PC-3 (cell line): ENCODE measurements around the gene TMEM69. TPM values are rescaled to one million over a fixed set of nuclear protein-coding genes. Genes with fewer than 3 reads are reported as not detected.

ENCODE experiments used
- ATAC-seq: fragments of 200-7000 bp; cut with Tn5 transposase; 2 replicates; pipeline ENCODE4 v1.9.1; 2020; ENCODE audit warnings: mild to moderate bottlenecking, moderate library complexity
- BruUV-seq: library from RNA; stranded (reverse); fragments of 400-500 nt; replicated peaks from 2 replicates; lab custom pipeline; 2021; lab: Mats Ljungman, UMichigan
- CTCF ChIA-PET: fragments of 300-600 bp; sonication (Branson Sonifier 250); formaldehyde crosslinking; loops from one replicate; lab custom pipeline; 2022; ENCODE audit warnings: antibody characterized with exemption; lab: Charles Lee
- POLR2A ChIA-PET: fragments of 300-600 bp; sonication (Branson Sonifier 250); formaldehyde crosslinking; loops from one replicate; lab custom pipeline; 2022; ENCODE audit warnings: antibody characterized with exemption; ENCODE audit not compliant: unreplicated experiment; lab: Charles Lee
- DNase-seq: peaks from one replicate; pipeline ENCODE4 v3.0.0-alpha.2; 2015
- H2AFZ ChIP-seq: fragments of 300-600 bp; sonication (generic); 2 replicates; pipeline ENCODE4 v1.6.0; 2016; ENCODE audit warnings: antibody characterized with exemption, low read length
- H3F3A ChIP-seq: fragments of 300-600 bp; sonication (generic); one replicate; pipeline ENCODE4 v1.6.0; 2017; ENCODE audit warnings: antibody characterized with exemption, low read length, control low read depth, mild to moderate bottlenecking; ENCODE audit not compliant: unreplicated experiment
- H3K27ac ChIP-seq: fragments of 300-600 bp; sonication (generic); 2 replicates; pipeline ENCODE4 v1.5.1; 2016; ENCODE audit warnings: mild to moderate bottlenecking, low read length
- H3K27me3 ChIP-seq: fragments of 300-600 bp; sonication (generic); 2 replicates; pipeline ENCODE4 v1.6.1; 2016; ENCODE audit warnings: low read length, mixed read lengths
- H3K36me3 ChIP-seq: fragments of 300-600 bp; sonication (generic); 2 replicates; pipeline ENCODE4 v1.6.1; 2016; ENCODE audit warnings: low read depth, mixed run types, low read length, mixed read lengths
- H3K4me1 ChIP-seq: fragments of 300-600 bp; sonication (generic); 2 replicates; pipeline ENCODE4 v1.5.1; 2016; ENCODE audit warnings: low read length; ENCODE audit not compliant: insufficient read depth
- H3K4me2 ChIP-seq: fragments of 300-600 bp; sonication (generic); 2 replicates; pipeline ENCODE4 v1.6.0; 2016; ENCODE audit warnings: low read length
- H3K4me3 ChIP-seq: fragments of 300-600 bp; sonication (generic); 2 replicates; pipeline ENCODE4 v1.5.1; 2016; ENCODE audit warnings: mild to moderate bottlenecking, low read length, mixed read lengths
- H3K79me2 ChIP-seq: fragments of 300-600 bp; sonication (generic); 2 replicates; pipeline ENCODE4 v1.6.1; 2017; ENCODE audit warnings: low read length, mixed read lengths
- H3K9ac ChIP-seq: fragments of 300-600 bp; sonication (generic); 2 replicates; pipeline ENCODE4 v1.6.0; 2016; ENCODE audit warnings: mild to moderate bottlenecking, low read length
- H3K9me2 ChIP-seq: fragments of 300-600 bp; sonication (generic); replicated peaks from 2 replicates; pipeline ENCODE4 v1.6.1; 2016; ENCODE audit warnings: mixed run types, low read length, mixed read lengths
- H3K9me3 ChIP-seq: fragments of 300-600 bp; sonication (generic); 2 replicates; pipeline ENCODE4 v1.6.1; 2016; ENCODE audit warnings: low read length, mixed read lengths
- H4K20me1 ChIP-seq: fragments of 300-600 bp; sonication (generic); 2 replicates; pipeline ENCODE4 v1.6.1; 2016; ENCODE audit warnings: low read length, mixed read lengths
- EZH2 ChIP-seq: fragments of 300-600 bp; sonication (generic); IDR thresholded peaks from one replicate; pipeline ENCODE4 v1.6.1; 2017; ENCODE audit warnings: antibody characterized with exemption, mild to moderate bottlenecking, low read length; ENCODE audit not compliant: unreplicated experiment
- EZH2phosphoT487 ChIP-seq: fragments of 300-600 bp; sonication (generic); IDR thresholded peaks from 2 replicates; pipeline ENCODE4 v1.6.1; 2018; ENCODE audit warnings: mild to moderate bottlenecking, antibody characterized with exemption, low read length, borderline replicate concordance
- intact Hi-C: fragments of 100-400 bp; cut with micrococcal nuclease; formaldehyde crosslinking; loops from 2 replicates; pipeline ENCODE4 v1.9.0; 2023
- total RNA-seq: library from RNA; depleted of rRNA; stranded (reverse); fragments of >200 nt; gene quantifications from 2 replicates; pipeline ENCODE4 v1.2.3, GENCODE V29; 2014
- TF ChIP-seq, protein P1 (sequence below): fragments of 300-600 bp; sonication (generic); conservative IDR thresholded peaks from 2 replicates; pipeline ENCODE4 v1.5.1; 2017; ENCODE audit warnings: antibody characterized with exemption, low read depth, mild to moderate bottlenecking, low read length

Gene TMEM69
- total RNA-seq, 1 experiment from 2014 or later = 26.6 TPM

DNA sequence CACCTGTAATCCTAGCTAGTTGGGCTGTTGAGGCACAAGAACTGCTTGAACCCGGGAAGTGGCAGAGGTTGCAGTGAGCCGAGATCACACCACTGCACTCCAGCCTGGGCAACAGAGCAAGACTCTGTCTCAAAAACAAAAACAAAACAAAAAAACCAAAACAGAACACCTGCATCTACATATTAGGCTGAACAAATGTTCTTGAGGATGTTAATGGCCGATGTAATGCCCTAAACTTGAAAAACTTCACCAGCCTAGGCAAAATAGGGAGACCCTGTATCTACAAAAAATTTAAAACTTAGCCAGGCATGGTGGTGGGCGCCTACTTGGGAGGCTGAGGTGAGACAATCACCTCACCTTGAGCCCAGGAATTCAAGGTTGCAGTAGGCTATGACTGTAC lies 19.5 kb upstream of the TMEM69 start:
- H3K9ac ChIP-seq = no peak overlapping the region
- peaks cover 14% of the 10 kb centered on the region; the same call in 1 of the 2 replicates for H3K36me3 ChIP-seq
- ChIA-PET CTCF (no interaction called here), POLR2A (no interaction called here)
- no peak overlapping the region for H3K27ac ChIP-seq
- no peaks in the 10 kb centered on the region for H3K4me1 ChIP-seq
- ATAC-seq (no peak), DNase-seq (no peak)
- BruUV-seq = no TSS peak
- H3K79me2 ChIP-seq = peaks cover 98% of the 10 kb centered on the region
- H3K9me2 ChIP-seq = no peaks in the 10 kb centered on the region
- no peaks in the 10 kb centered on the region for H3F3A ChIP-seq
- H3K9me3 ChIP-seq = no peaks in the 10 kb centered on the region
- peaks cover 47% of the 10 kb centered on the region for H4K20me1 ChIP-seq
- intact Hi-C loops = no loop called here
- no peak overlapping the region for H3K4me3 ChIP-seq
- no peaks in the 10 kb centered on the region for H3K27me3 ChIP-seq
- TF ChIP-seq EZH2 (no peak), EZH2phosphoT487 (no peak)
- TF ChIP-seq, protein P1, sequence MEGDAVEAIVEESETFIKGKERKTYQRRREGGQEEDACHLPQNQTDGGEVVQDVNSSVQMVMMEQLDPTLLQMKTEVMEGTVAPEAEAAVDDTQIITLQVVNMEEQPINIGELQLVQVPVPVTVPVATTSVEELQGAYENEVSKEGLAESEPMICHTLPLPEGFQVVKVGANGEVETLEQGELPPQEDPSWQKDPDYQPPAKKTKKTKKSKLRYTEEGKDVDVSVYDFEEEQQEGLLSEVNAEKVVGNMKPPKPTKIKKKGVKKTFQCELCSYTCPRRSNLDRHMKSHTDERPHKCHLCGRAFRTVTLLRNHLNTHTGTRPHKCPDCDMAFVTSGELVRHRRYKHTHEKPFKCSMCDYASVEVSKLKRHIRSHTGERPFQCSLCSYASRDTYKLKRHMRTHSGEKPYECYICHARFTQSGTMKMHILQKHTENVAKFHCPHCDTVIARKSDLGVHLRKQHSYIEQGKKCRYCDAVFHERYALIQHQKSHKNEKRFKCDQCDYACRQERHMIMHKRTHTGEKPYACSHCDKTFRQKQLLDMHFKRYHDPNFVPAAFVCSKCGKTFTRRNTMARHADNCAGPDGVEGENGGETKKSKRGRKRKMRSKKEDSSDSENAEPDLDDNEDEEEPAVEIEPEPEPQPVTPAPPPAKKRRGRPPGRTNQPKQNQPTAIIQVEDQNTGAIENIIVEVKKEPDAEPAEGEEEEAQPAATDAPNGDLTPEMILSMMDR = no peak
- no peak overlapping the region for H2AFZ ChIP-seq
- H3K4me2 ChIP-seq = no peak overlapping the region

DNA sequence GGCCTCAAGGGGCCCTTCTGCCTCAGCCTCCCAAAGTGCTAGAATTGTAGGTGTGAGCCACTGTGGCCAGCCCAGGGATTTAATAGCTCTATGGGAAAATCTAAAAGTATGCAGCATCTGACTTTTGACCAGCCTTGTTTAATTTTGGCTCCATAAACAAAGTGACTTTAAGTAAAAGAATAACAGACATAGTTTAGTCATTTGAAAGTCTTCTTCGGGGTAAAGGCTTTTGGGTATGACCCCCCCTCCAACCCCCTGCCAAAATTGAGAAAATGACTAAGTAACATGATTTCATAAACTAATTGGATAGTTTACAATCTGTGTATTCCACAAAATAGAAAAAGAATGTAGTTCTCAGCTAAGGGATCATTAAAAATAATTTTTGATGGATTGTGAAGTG lies 18.6 kb upstream of the TMEM69 start:
- Histone ChIP-seq H4K20me1 (peaks cover 53% of the 10 kb centered on the region), H2AFZ (no peak overlapping the region), H3K36me3 (peaks cover 21% of the 10 kb centered on the region; the same call in 1 of the 2 replicates), H3K27ac (no peak overlapping the region), H3K9ac (no peak overlapping the region), H3K79me2 (peaks cover 99% of the 10 kb centered on the region), H3F3A (no peaks in the 10 kb centered on the region), H3K9me3 (no peaks in the 10 kb centered on the region), H3K4me2 (no peak overlapping the region), H3K9me2 (no peaks in the 10 kb centered on the region), H3K4me1 (no peaks in the 10 kb centered on the region), H3K4me3 (no peak overlapping the region), H3K27me3 (no peaks in the 10 kb centered on the region)
- CTCF ChIA-PET = no interaction called here
- ATAC-seq (no peak), DNase-seq (no peak)
- POLR2A ChIA-PET = interaction anchor here (0.6 kb wide), 1 partner anchor 175 kb away, joined by 4 read pairs; no protein-coding TSS in a partner anchor
- no TSS peak for BruUV-seq
- no peak for TF ChIP-seq EZH2
- no peak for TF ChIP-seq EZH2phosphoT487
- TF ChIP-seq, protein P1 = no peak
- intact Hi-C loops = no loop called here

- Histone ChIP-seq H3K9me2 (no peaks in the 10 kb centered on the region), H3K4me2 (no peak overlapping the region), H4K20me1 (peaks cover 58% of the 10 kb centered on the region), H3K4me1 (no peaks in the 10 kb centered on the region), H3K36me3 (peaks cover 25% of the 10 kb centered on the region; the same call in 1 of the 2 replicates), H3K27ac (no peak overlapping the region), H3K9ac (no peak overlapping the region), H2AFZ (no peak overlapping the region), H3F3A (no peaks in the 10 kb centered on the region), H3K79me2 (peaks cover 99% of the 10 kb centered on the region), H3K4me3 (no peak overlapping the region), H3K27me3 (no peaks in the 10 kb centered on the region), H3K9me3 (no peaks in the 10 kb centered on the region)
- DNase-seq = no peak
- ChIA-PET CTCF (no interaction called here), POLR2A (no interaction called here)
- TF ChIP-seq EZH2phosphoT487 (no peak), EZH2 (no peak)
- TF ChIP-seq, protein P1 = no peak
- BruUV-seq = no TSS peak
- intact Hi-C loops = no loop called here
- no peak for ATAC-seq
Measured at GRCh38 chr1:45669859-45670655, 17.9 kb upstream of the TMEM69 start.
